Activated CD8-positive, alpha-beta T cell treated with anti-CD3 and anti-CD28 coated beads, Interleukin-2, amount 10 ng/mL, durations not matched to agents 7 days and 5 days (primary cell): Measurements from ENCODE around the gene OMD. TPM values are rescaled to one million over a fixed set of nuclear protein-coding genes. Genes with fewer than 3 reads are reported as not detected.
"Not testable (repeated sequence)": the region's sequence is repeated elsewhere in the genome, so short reads cannot be mapped to it uniquely, and the experiment has no call there.

Source experiments
- ATAC-seq: fragments of 150-1000 bp; cut with Tn5 transposase; one replicate; pipeline ENCODE4 v1.10.0; 2021; ENCODE audit warnings: moderate library complexity
- CTCF ChIA-PET: fragments of 350-600 bp; sonication (Branson Sonifier 250); formaldehyde crosslinking; loops from one replicate; lab custom pipeline; 2021; ENCODE audit warnings: antibody characterized with exemption; lab: Charles Lee
- POLR2A ChIA-PET: fragments of 350-600 bp; sonication (Branson Sonifier 250); formaldehyde crosslinking; loops from one replicate; lab custom pipeline; 2021; ENCODE audit warnings: antibody characterized with exemption; lab: Charles Lee
- DNase-seq: peaks from one replicate; pipeline ENCODE4 v3.0.0-alpha.2; 2020
- H3K27ac Mint-ChIP-seq: one replicate; pipeline ENCODE4 v1.8.0; 2021; ENCODE audit warnings: mild to moderate bottlenecking, mixed read lengths
- H3K27me3 Mint-ChIP-seq: one replicate; pipeline ENCODE4 v1.8.0; 2021; ENCODE audit warnings: low read depth, mixed read lengths
- H3K36me3 Mint-ChIP-seq: one replicate; pipeline ENCODE4 v1.8.0; 2021; ENCODE audit warnings: low read depth, mixed read lengths
- H3K4me1 Mint-ChIP-seq: one replicate; pipeline ENCODE4 v1.8.0; 2021; ENCODE audit warnings: low read depth, mixed read lengths
- H3K4me3 Mint-ChIP-seq: one replicate; pipeline ENCODE4 v1.8.0; 2021; ENCODE audit warnings: mild to moderate bottlenecking, mixed read lengths
- H3K9me3 Mint-ChIP-seq: one replicate; pipeline ENCODE4 v1.8.0; 2022; ENCODE audit warnings: mixed read lengths; ENCODE audit not compliant: insufficient read depth
- total RNA-seq, 2 experiments: library from RNA; stranded (reverse); gene quantifications; one replicate each; pipeline ENCODE4 v1.2.3, GENCODE V29; 2021

OMD gene
- total RNA-seq, 2 experiments from 2014 or later = not detected

- no peak for DNase-seq
- Mint-ChIP-seq H3K4me3 (no peak overlapping the region), H3K36me3 (no peaks in the 10 kb centered on the region), H3K9me3 (no peaks in the 10 kb centered on the region), H3K4me1 (peaks cover 11% of the 10 kb centered on the region), H3K27ac (no peak overlapping the region), H3K27me3 (no peaks in the 10 kb centered on the region)
- no peak for ATAC-seq
- ChIA-PET CTCF (interaction anchor here (0.6 to 2.1 kb wide), 6 partner anchors 25 to 299 kb away, joined by 3 to 9 read pairs (median 4); no protein-coding TSS in a partner anchor), POLR2A (interaction anchor here (1.0 kb wide), 1 partner anchor 299 kb away, joined by 3 read pairs; no protein-coding TSS in a partner anchor)
Measured at GRCh38 chr9:92438900-92439526, 14.7 kb upstream of the OMD start.

DNA sequence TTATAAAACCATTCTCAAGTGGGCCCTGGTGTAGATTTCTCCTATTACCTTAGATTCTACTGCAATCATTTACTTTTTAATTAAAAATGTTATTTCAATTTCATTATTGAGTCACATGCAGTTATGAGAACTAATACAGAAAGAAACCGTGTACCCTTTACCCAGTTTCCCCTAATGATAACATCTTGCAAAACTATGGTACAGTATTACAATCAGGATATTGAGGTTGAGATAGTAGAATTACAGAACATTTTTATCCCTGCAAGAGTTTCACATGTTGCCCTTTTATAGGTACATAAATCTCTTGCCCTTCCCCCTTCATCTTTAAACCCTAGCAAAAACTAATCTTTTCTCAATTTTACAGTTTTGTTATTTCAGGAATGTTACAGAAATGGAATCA lies 11.0 kb upstream of the OMD start:
- Mint-ChIP-seq H3K27ac (no peak overlapping the region), H3K9me3 (no peaks in the 10 kb centered on the region), H3K36me3 (no peaks in the 10 kb centered on the region), H3K4me1 (peaks cover 6% of the 10 kb centered on the region), H3K4me3 (no peak overlapping the region), H3K27me3 (no peaks in the 10 kb centered on the region)
- DNase-seq (no peak), ATAC-seq (no peak)
- ChIA-PET CTCF (no interaction called here), POLR2A (no interaction called here)

DNA sequence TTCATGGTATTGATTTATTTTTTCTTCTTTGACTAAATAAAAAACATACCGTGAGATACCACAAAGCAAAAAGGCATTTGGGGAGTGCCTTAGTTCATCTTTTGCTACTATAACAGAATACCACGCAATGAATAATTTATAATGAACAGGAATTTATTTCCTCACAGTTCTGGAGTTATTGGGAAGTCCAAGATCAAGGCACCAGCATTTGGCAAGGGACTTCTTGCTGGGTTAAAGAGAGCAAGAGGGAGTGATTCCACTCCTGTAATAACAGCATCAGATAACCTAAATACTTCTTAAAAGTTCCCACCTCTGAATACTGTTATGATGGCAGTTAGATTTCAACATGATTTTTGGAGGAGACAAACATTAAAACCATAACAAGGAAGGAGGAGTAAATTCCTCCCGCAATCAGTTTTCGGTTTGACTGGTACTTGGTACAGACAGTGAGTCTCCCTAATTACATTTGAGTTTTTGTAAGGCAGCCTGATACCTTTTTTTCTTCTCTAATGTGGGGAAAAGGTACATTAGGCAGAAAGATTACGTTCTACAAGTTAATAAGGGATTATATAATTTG lies 8.8 kb upstream of the OMD start:
- ATAC-seq (no peak), DNase-seq (no peak)
- CTCF ChIA-PET = no interaction called here
- no peaks in the 10 kb centered on the region for H3K4me1 Mint-ChIP-seq
- no peaks in the 10 kb centered on the region for H3K9me3 Mint-ChIP-seq
- no peak overlapping the region for H3K4me3 Mint-ChIP-seq
- POLR2A ChIA-PET = no interaction called here
- no peak overlapping the region for H3K27ac Mint-ChIP-seq
- no peaks in the 10 kb centered on the region for H3K36me3 Mint-ChIP-seq
- H3K27me3 Mint-ChIP-seq = no peaks in the 10 kb centered on the region

DNA sequence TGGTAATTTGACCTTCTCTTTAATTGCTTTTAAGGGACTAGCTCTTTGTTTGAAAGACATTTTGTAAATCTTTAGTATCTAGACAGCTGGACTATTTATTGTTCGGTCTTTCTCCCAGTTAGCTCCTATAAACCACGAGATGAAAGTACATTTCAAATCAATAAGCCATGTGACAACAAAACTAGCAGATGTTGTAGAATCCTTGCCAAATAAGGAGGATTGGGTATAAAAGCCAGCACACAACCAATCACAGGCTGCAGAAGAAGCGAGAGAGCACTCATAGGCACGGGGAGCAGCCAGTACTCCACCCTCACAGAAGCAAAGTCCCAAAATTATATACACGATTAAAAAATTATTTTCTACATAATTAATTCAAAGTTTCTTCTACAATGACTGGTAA lies 8.1 kb upstream of the OMD start:
- CTCF ChIA-PET = no interaction called here

DNA sequence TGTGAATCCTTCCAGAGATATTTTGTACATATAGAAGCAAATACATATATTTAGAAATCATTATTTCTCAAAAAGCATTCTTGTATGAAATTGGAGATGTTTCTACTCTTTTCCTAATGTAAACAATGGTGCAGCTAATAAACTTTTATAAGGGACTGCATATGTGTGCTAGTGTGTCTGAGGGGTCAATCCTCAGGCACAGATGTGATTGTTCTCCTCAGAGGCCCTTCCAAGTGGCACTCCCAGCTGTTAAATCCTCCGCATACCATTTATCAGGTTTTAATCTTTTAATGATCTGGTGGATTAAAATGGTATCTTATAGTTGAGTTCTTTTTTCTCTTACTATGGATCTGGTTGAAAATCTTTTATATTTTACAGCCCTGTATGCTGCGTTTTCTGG lies 5.6 kb upstream of the OMD start:
- POLR2A ChIA-PET = no interaction called here
- DNase-seq = no peak
- H3K4me3 Mint-ChIP-seq = no peak overlapping the region

More for the DNA sequence above, 8.1 kb upstream of the OMD start:
- Mint-ChIP-seq H3K27me3 (no peaks in the 10 kb centered on the region), H3K27ac (no peak overlapping the region), H3K36me3 (no peaks in the 10 kb centered on the region), H3K4me3 (no peak overlapping the region), H3K9me3 (no peaks in the 10 kb centered on the region), H3K4me1 (no peaks in the 10 kb centered on the region)
- ATAC-seq (no peak), DNase-seq (no peak)
- POLR2A ChIA-PET = no interaction called here

DNA sequence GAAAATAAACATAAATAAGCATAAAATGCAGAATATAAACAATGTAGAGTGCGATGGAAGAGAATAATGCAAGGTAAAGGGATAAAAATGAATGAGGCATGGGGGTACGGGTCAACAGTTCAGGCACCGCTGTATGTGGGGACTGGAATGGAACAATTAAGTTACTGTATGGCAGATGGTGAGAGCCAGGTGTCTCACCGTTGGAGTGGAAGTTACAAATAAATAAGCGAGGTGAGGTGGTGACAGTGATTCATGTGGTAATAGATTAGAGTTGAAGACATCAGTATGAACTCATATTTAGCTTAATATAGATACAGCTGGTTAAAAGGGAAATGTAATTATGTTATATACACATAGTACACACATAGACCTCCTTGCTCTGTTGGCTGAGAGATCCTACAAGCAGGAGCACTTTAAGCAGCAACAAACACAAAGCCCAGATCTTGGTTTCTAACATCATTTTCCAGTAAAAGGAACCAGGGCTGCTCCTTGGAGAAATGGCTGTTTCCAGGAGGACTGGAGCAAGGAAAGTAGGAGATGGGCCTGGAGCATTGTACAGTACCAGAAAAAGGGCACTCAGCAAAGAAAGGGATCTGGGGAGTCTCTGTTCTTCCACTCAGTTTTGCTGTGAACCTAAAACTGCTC lies 2.4 kb upstream of the OMD start:
- ATAC-seq (no peak), DNase-seq (no peak)
- peaks cover 3% of the 10 kb centered on the region for H3K36me3 Mint-ChIP-seq
- H3K27me3 Mint-ChIP-seq = no peaks in the 10 kb centered on the region
- peaks cover 5% of the 10 kb centered on the region for H3K4me1 Mint-ChIP-seq
- H3K9me3 Mint-ChIP-seq = no peaks in the 10 kb centered on the region
- no peak overlapping the region for H3K27ac Mint-ChIP-seq
- no peak overlapping the region for H3K4me3 Mint-ChIP-seq
- ChIA-PET POLR2A (no interaction called here), CTCF (no interaction called here)

More for the DNA sequence above, 5.6 kb upstream of the OMD start:
- no peak for ATAC-seq
- Mint-ChIP-seq H3K27ac (no peak overlapping the region), H3K36me3 (no peaks in the 10 kb centered on the region), H3K4me1 (no peaks in the 10 kb centered on the region), H3K9me3 (no peaks in the 10 kb centered on the region), H3K27me3 (no peaks in the 10 kb centered on the region)
- CTCF ChIA-PET = no interaction called here

GRCh38 chr9:92425474-92425873 lies 1.2 kb upstream of the OMD start:
- Mint-ChIP-seq H3K4me3 (no peak overlapping the region), H3K36me3 (peaks cover 3% of the 10 kb centered on the region), H3K27me3 (no peaks in the 10 kb centered on the region), H3K4me1 (peaks cover 5% of the 10 kb centered on the region), H3K9me3 (no peaks in the 10 kb centered on the region), H3K27ac (no peak overlapping the region)
- ChIA-PET CTCF (no interaction called here), POLR2A (no interaction called here)
- no peak for DNase-seq
- ATAC-seq = no peak

- peaks cover 5% of the 10 kb centered on the region for H3K4me1 Mint-ChIP-seq
- no peak for DNase-seq
- H3K27me3 Mint-ChIP-seq = no peaks in the 10 kb centered on the region
- no peak overlapping the region for H3K27ac Mint-ChIP-seq
- CTCF ChIA-PET = no interaction called here
- POLR2A ChIA-PET = interaction anchor here (0.6 kb wide), 1 partner anchor 98 kb away, joined by 4 read pairs; the partner anchor contains the start of gene CENPP
- H3K9me3 Mint-ChIP-seq = no peaks in the 10 kb centered on the region
- H3K36me3 Mint-ChIP-seq = peaks cover 3% of the 10 kb centered on the region
- no peak overlapping the region for H3K4me3 Mint-ChIP-seq
- ATAC-seq = no peak
Measured at GRCh38 chr9:92423612-92424011, 659 bp downstream of the OMD start.

DNA sequence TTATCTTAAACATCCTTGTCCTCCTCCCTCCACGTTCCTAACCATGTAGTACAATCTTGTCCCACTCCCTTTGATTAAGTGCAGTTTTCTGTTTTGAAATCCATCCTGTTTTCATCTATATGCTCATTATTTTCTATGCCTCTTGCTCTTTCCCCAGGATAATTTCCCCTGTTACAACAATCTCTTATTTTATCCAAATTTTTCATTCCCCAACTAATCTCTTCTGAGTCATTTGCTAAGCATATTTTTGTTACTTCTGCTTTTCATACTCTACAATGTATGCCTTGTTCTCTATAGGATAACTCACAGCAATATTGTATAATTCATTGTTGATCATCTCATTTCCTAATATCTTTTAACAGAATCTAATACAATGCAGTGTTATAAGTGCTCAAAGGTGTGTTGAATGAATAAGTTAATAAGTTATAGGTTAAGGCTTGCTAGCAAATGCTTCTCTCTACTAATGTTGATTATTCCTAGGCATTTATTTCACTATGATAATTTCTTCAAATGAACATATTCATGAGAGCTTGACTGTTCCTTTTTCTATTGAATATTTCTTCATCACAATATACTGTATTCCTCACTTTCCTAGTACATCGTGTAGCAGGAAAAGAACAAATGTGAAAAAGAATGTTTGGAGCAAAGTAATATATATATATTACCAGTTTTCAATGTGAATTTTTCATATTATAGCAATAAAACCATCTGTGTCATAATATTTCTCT lies 1.5 kb downstream of the OMD start:
- Mint-ChIP-seq H3K4me3 (no peak overlapping the region), H3K9me3 (no peaks in the 10 kb centered on the region), H3K36me3 (peaks cover 3% of the 10 kb centered on the region), H3K27ac (no peak overlapping the region), H3K4me1 (peaks cover 5% of the 10 kb centered on the region), H3K27me3 (no peaks in the 10 kb centered on the region)
- POLR2A ChIA-PET = no interaction called here
- DNase-seq = no peak
- CTCF ChIA-PET = no interaction called here
- ATAC-seq = no peak

GRCh38 chr9:92414566-92414965 lies 9.7 kb downstream of the OMD start:
- ChIA-PET POLR2A (no interaction called here), CTCF (interaction anchor here (1.2 kb wide), 1 partner anchor 25 kb away, joined by 3 read pairs; no protein-coding TSS in a partner anchor)
- Mint-ChIP-seq H3K36me3 (no peaks in the 10 kb centered on the region), H3K4me1 (peaks cover 9% of the 10 kb centered on the region), H3K27ac (no peak overlapping the region), H3K9me3 (no peaks in the 10 kb centered on the region), H3K27me3 (no peaks in the 10 kb centered on the region), H3K4me3 (no peak overlapping the region)
- DNase-seq = no peak
- ATAC-seq = no peak

DNA sequence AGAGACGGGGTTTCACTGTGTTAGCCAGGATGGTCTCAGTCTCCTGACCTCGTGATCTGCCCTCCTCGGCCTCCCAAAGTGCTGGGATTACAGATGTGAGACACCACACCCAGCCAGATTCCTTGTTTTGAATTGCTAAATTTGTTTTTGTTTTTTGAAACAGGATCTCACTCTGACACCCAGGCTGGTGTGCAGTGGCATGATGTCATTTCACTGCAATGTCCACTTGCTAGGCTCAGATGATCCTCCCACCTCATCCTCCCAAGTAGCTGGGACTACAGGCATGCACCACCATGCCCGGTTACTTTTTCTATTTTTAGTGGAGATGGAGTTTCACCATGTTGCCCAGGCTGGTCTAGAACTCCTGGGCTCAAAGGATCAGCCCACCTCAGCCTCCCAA lies 13.1 kb downstream of the OMD start:
- H3K36me3 Mint-ChIP-seq, POLR2A ChIA-PET, CTCF ChIA-PET, H3K4me3 Mint-ChIP-seq, H3K27me3 Mint-ChIP-seq, H3K27ac Mint-ChIP-seq, H3K9me3 Mint-ChIP-seq, ATAC-seq, DNase-seq: not testable (repeated sequence)
- peaks cover 22% of the 10 kb centered on the region for H3K4me1 Mint-ChIP-seq
